ENCODE results near the gene USP9X.
"Not testable (repeated sequence)": the region's sequence is repeated elsewhere in the genome, so short reads cannot be mapped to it uniquely, and the experiment has no call there.

The USP9X gene

DNA sequence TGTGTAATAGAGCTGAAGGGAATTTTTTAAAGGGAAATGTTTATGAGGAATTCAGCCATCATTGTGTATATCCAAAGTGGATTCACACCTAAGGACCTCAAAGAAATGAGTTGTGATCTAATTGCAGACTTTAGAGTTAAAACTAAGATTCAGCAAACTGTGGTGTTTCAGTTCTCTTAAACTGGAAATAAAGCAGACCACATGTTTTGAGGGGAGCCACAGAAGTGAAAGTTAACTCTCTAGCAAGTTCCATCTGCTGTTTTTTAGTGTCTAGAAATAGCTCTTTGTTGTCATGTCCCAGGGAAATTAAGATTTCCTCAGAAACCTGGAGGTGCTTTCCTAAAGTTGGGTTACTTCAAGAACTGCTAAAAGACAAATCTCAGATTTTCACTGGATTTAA lies 151.4 kb downstream of the USP9X start:
- Mint-ChIP-seq H3K27me3 (ENCODE audit: low read depth) (no peaks in the 10 kb centered on the region), H3K4me1 (ENCODE audit: low read depth) (peaks cover 5% of the 10 kb centered on the region), H3K27ac (no peak overlapping the region), H3K36me3 (ENCODE audit: low read depth) (peaks cover 8% of the 10 kb centered on the region), H3K9me3 (no peaks in the 10 kb centered on the region), H3K4me3 (no peak overlapping the region)

DNA sequence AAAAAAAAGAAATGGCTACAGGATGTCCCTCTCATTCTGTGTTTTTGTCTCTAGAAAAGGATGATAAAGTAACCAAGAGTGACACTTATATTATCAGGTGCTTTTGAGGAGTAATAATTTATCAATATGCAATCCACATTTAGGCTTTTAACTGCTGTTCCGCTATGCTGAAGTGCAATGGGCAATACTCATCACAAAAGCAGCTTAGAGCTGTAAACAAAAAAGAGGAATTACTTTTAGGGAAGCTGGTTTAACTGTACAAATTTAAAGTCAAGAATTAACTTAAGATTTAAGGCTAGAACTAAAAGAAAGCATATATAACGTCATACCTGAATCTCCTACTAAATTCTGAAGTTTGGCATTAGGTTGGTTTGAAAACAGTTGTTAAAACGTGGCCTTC lies 155.3 kb downstream of the USP9X start:
- Mint-ChIP-seq H3K4me1 (ENCODE audit: low read depth) (peaks cover 5% of the 10 kb centered on the region), H3K27me3 (ENCODE audit: low read depth) (no peaks in the 10 kb centered on the region), H3K27ac (no peak overlapping the region), H3K4me3 (no peak overlapping the region), H3K36me3 (ENCODE audit: low read depth) (no peaks in the 10 kb centered on the region), H3K9me3 (no peaks in the 10 kb centered on the region)

DNA sequence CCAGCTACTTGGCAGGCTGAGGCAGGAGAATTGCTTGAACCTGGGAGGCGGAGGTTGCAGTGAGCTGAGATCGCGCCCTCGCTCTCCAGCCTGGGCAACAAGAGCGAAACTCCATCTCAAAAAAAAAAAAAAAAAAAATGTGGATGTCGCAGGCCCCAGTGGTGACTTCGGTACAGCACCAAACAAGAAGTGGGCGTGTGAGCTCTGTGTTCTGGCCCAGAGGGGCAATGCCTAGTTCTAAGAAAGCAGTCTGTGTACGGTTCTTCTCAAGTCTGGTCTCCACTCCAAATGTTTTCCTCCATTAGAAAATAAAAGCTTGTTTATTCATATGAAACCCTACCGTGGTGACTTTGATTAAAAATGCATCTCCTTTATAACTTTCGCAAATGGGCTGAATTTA lies 156.7 kb downstream of the USP9X start:
- H3K4me3 Mint-ChIP-seq = no peak overlapping the region
- no peaks in the 10 kb centered on the region for H3K9me3 Mint-ChIP-seq
- H3K27ac Mint-ChIP-seq = no peak overlapping the region
- peaks cover 5% of the 10 kb centered on the region for H3K4me1 Mint-ChIP-seq (ENCODE audit: low read depth)
- no peaks in the 10 kb centered on the region for H3K36me3 Mint-ChIP-seq (ENCODE audit: low read depth)
- no peaks in the 10 kb centered on the region for H3K27me3 Mint-ChIP-seq (ENCODE audit: low read depth)

GRCh38 chrX:41245641-41246040 lies 160.4 kb downstream of the USP9X start:
- no peak overlapping the region for H3K4me3 Mint-ChIP-seq
- no peak overlapping the region for H3K27ac Mint-ChIP-seq
- H3K36me3 Mint-ChIP-seq (ENCODE audit: low read depth) = no peaks in the 10 kb centered on the region
- H3K4me1 Mint-ChIP-seq (ENCODE audit: low read depth) = no peaks in the 10 kb centered on the region
- H3K27me3 Mint-ChIP-seq (ENCODE audit: low read depth) = no peaks in the 10 kb centered on the region
- no peaks in the 10 kb centered on the region for H3K9me3 Mint-ChIP-seq

GRCh38 chrX:41250867-41251266 lies 165.6 kb downstream of the USP9X start:
- H3K36me3 Mint-ChIP-seq (ENCODE audit: low read depth) = no peaks in the 10 kb centered on the region
- peaks cover 7% of the 10 kb centered on the region for H3K4me1 Mint-ChIP-seq (ENCODE audit: low read depth)
- H3K4me3 Mint-ChIP-seq = no peak overlapping the region
- H3K27ac Mint-ChIP-seq = no peak overlapping the region
- H3K27me3 Mint-ChIP-seq (ENCODE audit: low read depth) = peaks cover 4% of the 10 kb centered on the region
- H3K9me3 Mint-ChIP-seq = no peaks in the 10 kb centered on the region

- H3K27ac Mint-ChIP-seq = no peak overlapping the region
- no peaks in the 10 kb centered on the region for H3K9me3 Mint-ChIP-seq
- H3K27me3 Mint-ChIP-seq (ENCODE audit: low read depth) = peaks cover 6% of the 10 kb centered on the region
- H3K36me3 Mint-ChIP-seq (ENCODE audit: low read depth) = peaks cover 2% of the 10 kb centered on the region
- peaks cover 5% of the 10 kb centered on the region for H3K4me1 Mint-ChIP-seq (ENCODE audit: low read depth)
- H3K4me3 Mint-ChIP-seq = no peak overlapping the region
These were observed 172.6 kb downstream of the USP9X start for GRCh38 chrX:41257801-41258200.

DNA sequence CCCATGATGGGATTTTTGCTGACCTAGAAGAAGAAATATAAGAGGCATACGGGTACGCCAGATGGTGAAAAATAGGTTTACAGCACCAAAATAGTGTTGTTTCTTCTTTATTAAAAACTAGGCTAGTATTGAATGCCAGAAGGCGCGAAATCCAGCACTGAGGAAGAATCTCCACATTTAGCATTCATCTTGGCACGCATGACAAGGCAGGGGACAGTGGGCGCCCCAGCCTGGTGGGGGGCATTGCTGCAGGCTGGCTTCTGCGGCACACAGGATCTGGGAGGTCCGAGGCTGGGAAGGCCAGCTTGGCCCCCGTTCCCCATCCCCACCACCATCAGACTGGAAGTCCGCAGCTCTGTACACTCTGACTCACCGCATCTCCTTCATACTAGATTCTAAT lies 173.0 kb downstream of the USP9X start:
- H3K4me1 Mint-ChIP-seq (ENCODE audit: low read depth) = peaks cover 2% of the 10 kb centered on the region
- H3K27ac Mint-ChIP-seq = no peak overlapping the region
- peaks cover 6% of the 10 kb centered on the region for H3K27me3 Mint-ChIP-seq (ENCODE audit: low read depth)
- H3K36me3 Mint-ChIP-seq (ENCODE audit: low read depth) = peaks cover 2% of the 10 kb centered on the region
- H3K9me3 Mint-ChIP-seq = no peaks in the 10 kb centered on the region
- no peak overlapping the region for H3K4me3 Mint-ChIP-seq

DNA sequence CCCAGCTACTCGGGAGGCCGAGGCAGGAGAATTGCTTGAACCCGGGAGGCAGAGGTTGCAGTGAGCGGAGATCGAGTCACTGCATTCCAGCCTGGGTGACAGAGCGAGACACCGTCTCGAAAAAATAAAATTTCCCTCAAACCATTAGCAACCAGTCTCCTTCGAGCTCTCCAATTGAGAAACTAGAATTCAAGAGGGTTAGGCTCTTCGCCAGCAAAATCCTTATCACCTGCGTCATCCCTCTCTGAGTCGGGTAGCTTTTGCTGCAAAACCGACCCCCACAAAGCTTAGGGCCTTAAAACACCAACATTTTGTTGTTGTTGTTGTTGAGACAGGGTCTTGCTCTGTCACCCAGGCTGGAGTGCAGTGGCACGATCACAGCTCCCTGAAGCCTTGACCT lies 173.6 kb downstream of the USP9X start:
- H3K36me3 Mint-ChIP-seq (ENCODE audit: low read depth) = peaks cover 2% of the 10 kb centered on the region
- H3K4me1 Mint-ChIP-seq (ENCODE audit: low read depth) = no peaks in the 10 kb centered on the region
- no peak overlapping the region for H3K4me3 Mint-ChIP-seq
- H3K9me3 Mint-ChIP-seq = no peaks in the 10 kb centered on the region
- H3K27me3 Mint-ChIP-seq (ENCODE audit: low read depth) = peaks cover 6% of the 10 kb centered on the region
- no peak overlapping the region for H3K27ac Mint-ChIP-seq

GRCh38 chrX:41259516-41259915 lies 174.3 kb downstream of the USP9X start:
- H3K4me1 Mint-ChIP-seq (ENCODE audit: low read depth) = no peaks in the 10 kb centered on the region
- H3K4me3 Mint-ChIP-seq = no peak overlapping the region
- no peaks in the 10 kb centered on the region for H3K9me3 Mint-ChIP-seq
- peaks cover 2% of the 10 kb centered on the region for H3K36me3 Mint-ChIP-seq (ENCODE audit: low read depth)
- H3K27ac Mint-ChIP-seq = no peak overlapping the region
- peaks cover 6% of the 10 kb centered on the region for H3K27me3 Mint-ChIP-seq (ENCODE audit: low read depth)

DNA sequence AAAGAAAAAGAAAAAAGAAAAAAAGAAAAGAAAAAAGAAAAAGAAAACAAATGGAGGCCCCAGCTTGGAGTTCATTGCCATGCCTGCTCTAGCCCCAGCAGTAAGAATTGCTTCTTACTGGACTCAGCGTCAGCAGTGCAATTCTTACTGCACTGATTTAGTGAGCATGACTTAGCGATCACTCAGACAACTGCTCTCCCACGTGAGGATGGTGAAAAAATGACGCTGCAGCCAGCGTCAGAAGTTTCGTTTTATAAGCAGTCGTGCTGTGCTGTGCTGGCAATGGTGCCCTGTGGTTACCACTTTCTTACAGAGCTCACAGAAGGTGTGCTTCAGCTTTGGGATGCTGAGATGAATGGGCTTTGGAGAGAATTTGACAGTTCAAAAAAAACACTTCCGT lies 180.4 kb downstream of the USP9X start:
- H3K4me1 Mint-ChIP-seq (ENCODE audit: low read depth) = no peaks in the 10 kb centered on the region
- H3K9me3 Mint-ChIP-seq = no peaks in the 10 kb centered on the region
- peaks cover 2% of the 10 kb centered on the region for H3K36me3 Mint-ChIP-seq (ENCODE audit: low read depth)
- H3K27ac Mint-ChIP-seq = peak overlapping the region; percentile 36
- H3K4me3 Mint-ChIP-seq = no peak overlapping the region
- H3K27me3 Mint-ChIP-seq (ENCODE audit: low read depth) = no peaks in the 10 kb centered on the region

- H3K36me3 Mint-ChIP-seq (ENCODE audit: low read depth) = no peaks in the 10 kb centered on the region
- H3K4me3 Mint-ChIP-seq = no peak overlapping the region
- no peaks in the 10 kb centered on the region for H3K9me3 Mint-ChIP-seq
- H3K27me3 Mint-ChIP-seq (ENCODE audit: low read depth) = peaks cover 3% of the 10 kb centered on the region
- peaks cover 4% of the 10 kb centered on the region for H3K4me1 Mint-ChIP-seq (ENCODE audit: low read depth)
- H3K27ac Mint-ChIP-seq = no peak overlapping the region
These were observed 188.4 kb downstream of the USP9X start for GRCh38 chrX:41273638-41274037.

- Mint-ChIP-seq H3K4me3 (peak overlapping the region; percentile 77), H3K9me3 (no peaks in the 10 kb centered on the region), H3K27ac (peak overlapping the region; percentile 80), H3K4me1 (ENCODE audit: low read depth) (peaks cover 4% of the 10 kb centered on the region), H3K27me3 (ENCODE audit: low read depth) (peaks cover 3% of the 10 kb centered on the region), H3K36me3 (ENCODE audit: low read depth) (no peaks in the 10 kb centered on the region)
These were observed 190.7 kb downstream of the USP9X start for GRCh38 chrX:41275661-41276609.

DNA sequence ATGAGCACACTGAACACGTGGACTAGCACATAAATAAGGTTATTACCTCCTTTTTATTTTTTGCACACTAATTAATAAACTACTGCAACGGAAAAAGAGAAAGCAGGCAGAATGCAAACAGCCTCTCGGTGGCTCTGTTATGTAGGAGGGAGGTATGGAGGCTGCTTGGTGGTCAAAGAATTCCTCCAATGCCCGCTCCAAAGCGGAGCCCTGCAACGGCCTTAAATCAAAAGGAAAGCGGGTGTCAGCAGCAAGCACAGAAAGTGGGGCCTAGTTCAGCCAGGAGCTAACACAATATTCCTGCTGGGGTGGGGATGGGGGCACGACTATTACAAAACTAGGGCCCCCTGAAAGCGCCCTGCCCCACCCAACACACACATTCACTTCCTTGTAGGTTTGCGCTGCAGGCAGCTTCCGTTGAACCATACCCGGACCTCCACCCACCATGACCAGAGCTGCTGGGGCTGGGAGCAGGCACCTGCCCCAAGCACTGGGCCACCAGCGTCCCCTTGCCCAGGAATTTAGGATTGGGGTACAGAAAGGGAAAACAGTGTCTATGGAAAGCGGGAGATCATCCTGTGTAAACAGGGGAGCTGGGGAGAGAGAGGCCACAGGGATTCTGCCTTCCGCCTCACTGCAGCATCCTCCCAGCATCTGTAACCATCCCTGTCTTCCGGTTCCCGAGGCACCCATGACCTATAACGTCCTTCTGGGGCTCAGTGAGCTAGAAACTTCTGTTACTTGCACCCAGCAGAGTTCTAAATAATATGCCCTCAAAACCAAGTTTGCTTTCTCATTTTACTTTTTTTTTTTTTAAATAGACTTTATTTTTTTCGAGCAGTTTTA lies 191.6 kb downstream of the USP9X start:
- Mint-ChIP-seq H3K4me3 (peak overlapping the region; percentile 51), H3K27me3 (ENCODE audit: low read depth) (peaks cover 3% of the 10 kb centered on the region), H3K9me3 (no peaks in the 10 kb centered on the region), H3K27ac (peak overlapping the region; percentile 80), H3K36me3 (ENCODE audit: low read depth) (no peaks in the 10 kb centered on the region), H3K4me1 (ENCODE audit: low read depth) (peaks cover 4% of the 10 kb centered on the region)

DNA sequence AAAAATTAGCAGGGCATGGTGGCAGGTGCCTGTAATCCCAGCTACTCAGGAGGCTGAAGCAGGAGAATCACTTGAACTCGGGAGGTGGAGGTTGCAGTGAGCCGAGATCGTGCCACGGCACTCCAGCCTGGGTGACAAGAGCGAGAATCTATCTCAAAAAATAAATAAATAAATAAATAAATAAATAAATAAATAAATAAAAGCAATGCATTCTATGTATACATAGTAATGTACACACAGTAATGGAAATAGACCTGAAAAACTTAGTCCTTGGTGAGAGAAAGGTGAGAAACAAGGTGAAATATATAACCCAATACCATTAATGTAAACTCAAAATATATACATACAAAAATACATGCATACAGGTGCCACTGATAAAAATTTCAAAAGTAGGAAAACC lies 197.1 kb downstream of the USP9X start:
- not testable (repeated sequence) for H3K36me3 Mint-ChIP-seq (ENCODE audit: low read depth); H3K27me3 Mint-ChIP-seq (ENCODE audit: low read depth); H3K4me1 Mint-ChIP-seq (ENCODE audit: low read depth); H3K4me3 Mint-ChIP-seq; H3K27ac Mint-ChIP-seq; H3K9me3 Mint-ChIP-seq

DNA sequence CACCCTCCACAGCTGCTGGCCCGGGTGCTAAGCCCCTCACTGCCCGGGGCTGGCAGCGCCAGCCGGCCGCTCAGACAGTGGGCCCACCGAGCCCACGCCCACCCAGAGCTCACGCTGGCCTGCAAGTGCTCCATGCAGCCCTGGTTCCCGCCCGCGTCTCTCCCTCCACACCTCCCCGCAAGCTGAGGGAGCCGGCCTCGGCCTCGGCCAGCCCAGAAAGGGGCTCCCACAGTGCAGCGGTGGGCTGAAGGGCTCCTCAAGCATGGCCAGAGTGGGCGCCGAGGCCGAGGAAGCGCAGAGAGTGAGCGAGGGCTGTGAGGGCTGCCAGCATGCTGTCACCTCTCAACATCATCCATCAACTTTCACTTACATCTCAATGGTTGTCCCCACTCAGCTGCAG lies 200.7 kb downstream of the USP9X start:
- not testable (repeated sequence) for H3K4me3 Mint-ChIP-seq; H3K9me3 Mint-ChIP-seq; H3K27ac Mint-ChIP-seq; H3K27me3 Mint-ChIP-seq (ENCODE audit: low read depth); H3K4me1 Mint-ChIP-seq (ENCODE audit: low read depth); H3K36me3 Mint-ChIP-seq (ENCODE audit: low read depth)
